Measurements from ENCODE around the gene ITPK1. TPM values are rescaled to one million over a fixed set of nuclear protein-coding genes. Genes with fewer than 3 reads are reported as not detected.

The ITPK1 gene
- total and polyA plus RNA-seq, 2 donors (not counting 3 experiments of a cell fraction or from before 2014, with no cell fraction given) = 39.6 to 51.8 TPM

- POLR2A ChIA-PET = no interaction called here
- intact Hi-C loops (cut with micrococcal nuclease) = no loop called here
- Histone ChIP-seq H3K9me1 (replicated peaks; ENCODE audit: control insufficient read depth, extremely low read depth, insufficient read depth, low read length) (no peaks in the 10 kb centered on the region), H2AFZ (ENCODE audit: low read depth, low read length) (no peak overlapping the region), H3K9me3 (replicated peaks; ENCODE audit: control insufficient read depth, insufficient read depth, low read length) (no peaks in the 10 kb centered on the region), H4K20me1 (replicated peaks; ENCODE audit: control insufficient read depth, extremely low read depth, insufficient read depth, low read length) (no peaks in the 10 kb centered on the region), H3K27ac (ENCODE audit: insufficient read depth, low read depth, low read length) (no peak overlapping the region), H3K4me3 (replicated peaks in 1 of 3; ENCODE audit: insufficient read depth in 1 of 3, low read depth in 1 of 3, low read length in 3 of 3) (no peak overlapping the region), H3K4me1 (ENCODE audit: control insufficient read depth, extremely low read depth, insufficient read depth, low read length) (peaks cover 8% of the 10 kb centered on the region), H3K79me2 (ENCODE audit: control insufficient read depth, insufficient read depth, low read length) (no peaks in the 10 kb centered on the region), H3K36me3 (ENCODE audit: control insufficient read depth in 2 of 2, extremely low read depth in 1 of 2, insufficient read depth in 2 of 2, low read length in 2 of 2) (no peaks in the 10 kb centered on the region), H3K27me3 (ENCODE audit: control insufficient read depth in 2 of 2, insufficient read depth in 2 of 2, low read length in 2 of 2) (no peaks in the 10 kb centered on the region), H3K4me2 (ENCODE audit: insufficient read depth, low read length) (no peak overlapping the region), H3K9ac (replicated peaks; ENCODE audit: extremely low read depth, insufficient read depth, low read length) (no peak overlapping the region)
- dilution Hi-C loops (cut with MboI; ENCODE audit: extremely low pct_ligation_motif_present, low sequenced_read_pairs) = loop anchor here (25.0 kb wide), 1 partner anchor 173 kb away; no protein-coding TSS in a partner anchor
- no TSS peak for BruUV-seq (replicated peaks)
- TF ChIP-seq JUN (IDR thresholded peaks at IDR 0.05; ENCODE audit: borderline replicate concordance, insufficient read depth, insufficient read length, low read depth) (no peak), MAX (IDR thresholded peaks at IDR 0.05; ENCODE audit: insufficient read depth, insufficient read length) (no peak), CTCF (IDR thresholded peaks at IDR 0.05; ENCODE audit: extremely low read depth in 1 of 2, insufficient read depth in 1 of 2, low read depth in 1 of 2, low read length in 2 of 2) (no peak), POLR2AphosphoS5 (IDR thresholded peaks at IDR 0.05; ENCODE audit: insufficient read depth, low read depth, low read length) (no peak), POLR2A (IDR thresholded peaks at IDR 0.05; ENCODE audit: low read depth, low read length) (no peak), EZH2 (IDR thresholded peaks at IDR 0.05; ENCODE audit: borderline replicate concordance, low read depth, low read length, severe bottlenecking) (no peak), GATA2 (IDR thresholded peaks at IDR 0.05; ENCODE audit: insufficient read depth, insufficient read length, low read depth, low read length) (no peak), FOS (IDR thresholded peaks at IDR 0.05; ENCODE audit: borderline replicate concordance, insufficient read depth, low read length) (no peak), MYC (IDR thresholded peaks at IDR 0.05; ENCODE audit: low read depth, low read length) (no peak)
- FAIRE-seq (no peak), DNase-seq (ENCODE audit: low read depth, low spot score) (no peak)
- CTCF ChIA-PET = interaction anchor here (1.2 to 1.7 kb wide), 2 partner anchors 11 to 149 kb away, joined by 4 to 7 read pairs; no protein-coding TSS in a partner anchor
These were observed 151.3 kb downstream of the ITPK1 start for GRCh38 chr14:92964124-92965109.
